GM21360 (cell line): ENCODE results near the gene WFIKKN1.
A peak's percentile ranks its signal among the peaks of the same experiment; 100 is the strongest.

Experiments
- ATAC-seq: cut with Tn5 transposase; IDR thresholded peaks from one replicate; pipeline ENCODE4 v1.9.1; 2021; ENCODE audit warnings: mild to moderate bottlenecking, moderate library complexity; ENCODE audit not compliant: unreplicated experiment

Gene WFIKKN1

GRCh38 chr16:630815-631405 lies at the start of gene WFIKKN1:
Gene WFIKKN1 (plus strand): TSS chr16:630985. CDS start chr16:631254, 269 bp downstream.
- ATAC-seq, result no peak

GRCh38 chr16:582218-582613 lies 48.6 kb upstream of the WFIKKN1 start:
- ATAC-seq, result no peak

- no peak for ATAC-seq
These were observed 48.0 kb upstream of the WFIKKN1 start for GRCh38 chr16:582614-583331.

- no peak for ATAC-seq
These were observed 47.3 kb upstream of the WFIKKN1 start for GRCh38 chr16:583470-583814.

- ATAC-seq, result no peak
These were observed 46.8 kb upstream of the WFIKKN1 start for GRCh38 chr16:583815-584591.

- ATAC-seq, result no peak
These were observed 45.4 kb upstream of the WFIKKN1 start for GRCh38 chr16:585351-585750.

GRCh38 chr16:586047-586644 lies 44.6 kb upstream of the WFIKKN1 start:
- no peak for ATAC-seq

GRCh38 chr16:586645-587590 lies 43.9 kb upstream of the WFIKKN1 start:
- ATAC-seq, result no peak

- ATAC-seq, result peak; percentile 18
These were observed 42.2 kb upstream of the WFIKKN1 start for GRCh38 chr16:588639-588888.

- peak; percentile 55 for ATAC-seq
These were observed 41.7 kb upstream of the WFIKKN1 start for GRCh38 chr16:588889-589657.

- ATAC-seq, result peak; percentile 73
These were observed 41.1 kb upstream of the WFIKKN1 start, which contains the start of gene RAB40C for GRCh38 chr16:589658-590187. Gene RAB40C (plus strand): TSS chr16:590066. CDS start chr16:590292, 226 bp downstream.

- no peak for ATAC-seq
These were observed 40.5 kb upstream of the WFIKKN1 start for GRCh38 chr16:590188-590814.

- ATAC-seq, result no peak
These were observed 40.0 kb upstream of the WFIKKN1 start for GRCh38 chr16:590815-591200.

GRCh38 chr16:591231-591630 lies 39.6 kb upstream of the WFIKKN1 start:
- ATAC-seq, result no peak

- no peak for ATAC-seq
These were observed 38.8 kb upstream of the WFIKKN1 start for GRCh38 chr16:591892-592517.

GRCh38 chr16:592518-593306 lies 38.1 kb upstream of the WFIKKN1 start:
- ATAC-seq, result no peak

- no peak for ATAC-seq
These were observed 37.4 kb upstream of the WFIKKN1 start for GRCh38 chr16:593406-593805.

- ATAC-seq, result no peak
These were observed 37.0 kb upstream of the WFIKKN1 start for GRCh38 chr16:593807-594206.
